Keratinocyte (primary cell): ENCODE measurements around the gene GLS.

Experiments
- EZH2 ChIP-seq: IDR thresholded peaks from one replicate; pipeline ENCODE4 v1.6.1; 2012; ENCODE audit warnings: inconsistent platforms, mild to moderate bottlenecking, low read length, moderate library complexity
- TF ChIP-seq, protein P1 (sequence below), 3 experiments: IDR thresholded peaks in 1 of 3; conservative IDR thresholded peaks in 1 of 3; optimal IDR thresholded peaks in 1 of 3; 2 replicates in 2 of 3; 3 replicates in 1 of 3; pipeline versions ENCODE3 to v1.5.1; 2011; ENCODE audit warnings: low read length in 3 of 3, mild to moderate bottlenecking in 3 of 3, moderate library complexity in 2 of 3, control low read depth in 1 of 3, inconsistent platforms in 1 of 3; ENCODE audit not compliant: insufficient read depth in 2 of 3; ENCODE audit errors: extremely low read depth in 1 of 3

DNA sequence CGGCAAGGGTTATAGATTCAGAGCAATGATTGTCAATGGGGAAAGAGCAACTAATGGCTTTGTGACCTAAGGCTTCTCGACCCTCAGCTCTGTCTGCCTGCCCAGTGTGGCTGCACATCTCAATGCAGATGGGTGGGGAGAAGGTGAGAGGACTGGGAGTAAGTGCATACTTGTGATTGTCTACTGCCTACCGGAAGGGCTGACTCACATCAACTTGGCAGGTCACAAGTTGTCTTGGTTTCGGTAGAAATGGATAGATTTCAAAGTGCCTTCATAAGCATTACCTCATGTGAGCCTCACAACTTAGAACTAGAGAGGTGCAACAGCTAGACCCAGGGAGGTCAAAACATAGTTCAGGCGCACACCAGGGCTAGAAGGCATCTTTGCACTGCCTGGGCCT, 104.0 kb downstream of the GLS start:
- TF ChIP-seq, protein P1, sequence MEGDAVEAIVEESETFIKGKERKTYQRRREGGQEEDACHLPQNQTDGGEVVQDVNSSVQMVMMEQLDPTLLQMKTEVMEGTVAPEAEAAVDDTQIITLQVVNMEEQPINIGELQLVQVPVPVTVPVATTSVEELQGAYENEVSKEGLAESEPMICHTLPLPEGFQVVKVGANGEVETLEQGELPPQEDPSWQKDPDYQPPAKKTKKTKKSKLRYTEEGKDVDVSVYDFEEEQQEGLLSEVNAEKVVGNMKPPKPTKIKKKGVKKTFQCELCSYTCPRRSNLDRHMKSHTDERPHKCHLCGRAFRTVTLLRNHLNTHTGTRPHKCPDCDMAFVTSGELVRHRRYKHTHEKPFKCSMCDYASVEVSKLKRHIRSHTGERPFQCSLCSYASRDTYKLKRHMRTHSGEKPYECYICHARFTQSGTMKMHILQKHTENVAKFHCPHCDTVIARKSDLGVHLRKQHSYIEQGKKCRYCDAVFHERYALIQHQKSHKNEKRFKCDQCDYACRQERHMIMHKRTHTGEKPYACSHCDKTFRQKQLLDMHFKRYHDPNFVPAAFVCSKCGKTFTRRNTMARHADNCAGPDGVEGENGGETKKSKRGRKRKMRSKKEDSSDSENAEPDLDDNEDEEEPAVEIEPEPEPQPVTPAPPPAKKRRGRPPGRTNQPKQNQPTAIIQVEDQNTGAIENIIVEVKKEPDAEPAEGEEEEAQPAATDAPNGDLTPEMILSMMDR (optimal IDR thresholded peaks at IDR 0.05 in 1 of 3, IDR thresholded peaks at IDR 0.05 in 1 of 3, conservative IDR thresholded peaks at IDR 0.05 in 1 of 3; ENCODE audit: extremely low read depth in 1 of 3, insufficient read depth in 2 of 3, low read length in 3 of 3), result no peak
- TF ChIP-seq EZH2, result no peak
